GM18870 (cell line): ENCODE data around the gene ATP8A1.

Experiments used
- ATAC-seq: cut with Tn5 transposase; IDR thresholded peaks from one replicate; pipeline ENCODE4 v1.9.1; 2021; ENCODE audit warnings: moderate library complexity; ENCODE audit not compliant: unreplicated experiment

The ATP8A1 gene

GRCh38 chr4:42425146-42426065 lies 231.5 kb downstream of the ATP8A1 start:
- ATAC-seq, result no peak

DNA sequence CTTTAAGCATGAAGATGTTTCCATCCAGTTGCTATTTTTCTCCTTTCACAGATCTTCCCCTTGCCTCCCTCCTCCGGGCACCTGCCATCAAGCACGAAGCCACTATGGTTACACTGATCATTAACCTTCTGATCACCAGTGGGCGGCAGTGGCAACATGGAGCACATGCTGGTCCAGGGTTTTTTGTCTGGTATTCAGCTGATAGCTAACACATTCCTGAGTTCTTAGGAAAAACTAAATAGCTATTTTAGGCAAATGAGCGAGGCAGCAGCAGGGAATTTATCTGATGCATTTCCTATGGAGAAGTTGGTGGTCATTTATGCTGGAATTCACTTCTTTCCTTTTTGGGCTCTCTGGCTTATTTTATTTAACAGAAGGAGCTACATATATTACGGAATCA lies 236.8 kb downstream of the ATP8A1 start:
- no peak for ATAC-seq

DNA sequence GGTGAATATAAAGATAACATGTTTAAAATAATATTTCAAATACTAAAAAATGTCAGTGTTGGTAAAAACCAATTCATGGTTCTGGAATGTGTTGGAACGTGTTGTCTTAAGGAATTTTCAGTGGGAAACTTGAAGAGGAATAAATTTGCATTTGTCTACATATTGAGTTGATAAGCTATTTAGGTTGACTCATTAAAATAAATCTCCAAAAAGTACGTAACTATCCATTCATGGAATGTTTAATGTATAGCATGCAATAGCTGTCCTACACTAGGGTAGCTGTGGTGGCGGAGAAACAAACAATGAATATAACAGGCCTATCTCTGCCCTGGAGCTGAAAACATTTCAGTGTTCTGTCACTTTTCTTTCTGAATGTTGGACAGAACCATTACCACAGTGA lies 239.4 kb downstream of the ATP8A1 start:
- ATAC-seq, result no peak

GRCh38 chr4:42416017-42416416 lies 240.9 kb downstream of the ATP8A1 start:
- no peak for ATAC-seq

GRCh38 chr4:42415281-42415680 lies 241.6 kb downstream of the ATP8A1 start:
- ATAC-seq, result no peak

- ATAC-seq, result no peak
Measured at GRCh38 chr4:42412251-42412650, 244.7 kb downstream of the ATP8A1 start.

- ATAC-seq, result no peak
Measured at GRCh38 chr4:42411803-42412202, 245.1 kb downstream of the ATP8A1 start.

DNA sequence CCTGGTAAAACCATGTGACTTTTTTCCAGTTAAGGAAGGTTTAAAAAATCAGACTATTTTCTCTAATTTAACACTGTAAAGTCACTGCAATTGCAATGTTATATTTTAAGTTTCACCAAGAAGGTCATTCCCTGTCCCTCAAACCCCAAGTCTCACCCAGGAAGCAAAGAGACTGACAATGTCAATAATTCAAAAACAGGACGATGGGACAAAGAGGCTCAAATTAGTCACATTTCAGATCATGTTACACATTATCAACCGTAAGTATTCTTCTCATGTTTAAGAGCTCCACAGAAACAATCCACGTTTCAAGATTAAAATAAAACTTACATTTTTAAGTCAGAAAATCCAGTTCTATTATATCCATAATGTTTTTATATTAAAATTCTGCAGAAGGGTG lies 246.5 kb downstream of the ATP8A1 start:
- no peak for ATAC-seq

GRCh38 chr4:42404001-42404400 lies 252.9 kb downstream of the ATP8A1 start:
- no peak for ATAC-seq

GRCh38 chr4:42401171-42401570 lies 255.7 kb downstream of the ATP8A1 start:
- ATAC-seq, result no peak

DNA sequence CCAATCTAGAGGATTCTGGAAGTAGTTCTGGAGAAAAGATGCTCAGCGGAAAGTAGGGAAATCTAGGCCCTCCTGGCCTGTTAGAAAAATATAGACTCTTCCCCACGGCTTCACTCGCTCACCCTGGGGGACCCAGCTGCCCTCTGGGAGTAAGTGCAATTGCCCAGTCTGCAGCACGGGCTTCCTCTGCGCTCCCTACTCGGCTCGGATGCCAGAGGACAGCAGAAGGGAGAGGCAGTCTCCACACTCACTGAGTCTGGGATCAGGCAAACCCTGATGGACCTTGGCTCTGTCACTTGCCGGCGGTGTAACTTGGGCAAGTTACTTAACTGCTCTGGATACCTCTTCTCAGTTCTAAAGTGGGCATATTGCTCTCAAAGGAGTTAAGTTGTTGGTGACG lies 257.5 kb downstream of the ATP8A1 start:
- ATAC-seq, result no peak

DNA sequence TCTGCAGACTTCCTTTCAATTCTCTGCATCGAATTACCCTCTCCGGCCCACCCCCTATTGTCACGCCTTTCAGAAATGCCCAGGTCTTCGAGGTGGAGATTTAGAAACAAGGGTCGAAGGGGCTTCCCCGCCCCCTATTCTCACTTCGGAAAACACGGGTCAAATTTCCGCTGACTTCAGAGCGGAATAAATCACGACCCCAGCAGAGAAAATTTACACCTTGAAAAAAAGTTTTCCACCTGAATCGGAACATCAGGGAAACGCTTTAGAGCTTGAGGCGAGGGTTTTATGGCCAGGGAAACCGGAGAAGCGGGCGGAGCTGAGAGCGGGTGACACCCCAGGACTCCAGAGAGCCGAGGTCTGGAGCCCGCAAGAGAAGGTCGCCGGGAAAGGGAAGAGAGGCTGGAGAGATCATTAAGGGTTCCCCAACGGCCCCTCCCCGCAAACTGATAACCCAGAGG lies 258.0 kb downstream of the ATP8A1 start:
- ATAC-seq, result no peak

DNA sequence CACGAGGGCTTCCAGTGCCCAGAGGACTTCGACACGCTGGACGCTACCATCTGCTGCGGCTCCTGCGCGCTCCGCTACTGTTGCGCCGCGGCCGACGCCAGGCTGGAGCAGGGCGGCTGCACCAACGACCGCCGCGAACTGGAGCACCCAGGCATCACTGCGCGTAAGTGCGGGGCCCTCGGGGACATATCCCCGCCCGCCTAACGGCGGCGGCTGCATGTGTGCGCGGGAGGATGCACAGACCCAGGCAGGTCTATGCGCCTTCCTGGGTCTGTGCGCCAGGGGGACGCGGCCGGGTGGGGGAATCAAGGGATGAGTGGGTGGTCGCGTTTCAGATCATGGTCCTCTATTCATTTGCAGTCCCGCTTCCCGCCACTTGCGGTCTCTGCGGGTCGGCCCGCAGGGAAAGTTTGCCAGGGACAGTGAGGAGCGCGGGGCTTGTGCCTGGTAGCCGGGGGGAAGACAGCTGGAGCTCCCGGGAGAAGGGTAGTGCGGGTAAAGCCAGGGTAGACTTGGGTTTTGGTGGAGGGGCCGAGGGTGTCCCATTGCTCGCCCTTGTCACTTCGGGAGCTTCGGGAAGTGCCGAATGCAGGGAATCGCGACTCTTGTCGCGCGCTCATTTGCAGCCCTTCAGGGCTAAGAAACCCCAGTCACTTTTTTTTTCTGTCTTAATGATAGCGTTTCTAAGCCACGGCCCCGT lies 258.6 kb downstream of the ATP8A1 start:
- ATAC-seq, result no peak

DNA sequence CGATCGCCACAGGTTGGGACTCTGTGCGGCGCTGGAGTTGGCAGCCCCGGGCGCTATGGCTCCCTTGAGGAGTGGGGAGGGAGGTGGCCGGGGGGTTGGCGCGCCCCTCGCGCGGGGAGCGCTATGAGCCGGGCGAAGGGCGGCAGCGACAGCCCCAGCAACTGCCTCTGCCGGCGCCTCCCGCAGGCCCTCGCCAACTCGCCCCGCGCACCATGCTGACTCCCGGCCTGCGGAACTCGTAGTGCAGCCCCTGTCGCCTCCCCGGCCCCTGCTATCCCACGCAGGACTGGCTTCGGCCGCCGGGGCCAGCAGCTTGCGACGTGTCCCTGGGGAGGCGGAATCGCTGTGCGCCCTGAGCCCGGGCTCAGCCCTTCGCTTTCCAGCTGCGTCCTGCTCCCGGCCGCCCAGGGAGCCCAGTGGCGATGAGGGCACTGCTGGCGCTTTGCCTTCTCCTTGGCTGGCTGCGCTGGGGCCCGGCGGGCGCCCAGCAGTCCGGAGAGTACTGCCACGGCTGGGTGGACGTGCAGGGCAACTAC lies 259.2 kb downstream of the ATP8A1 start:
- ATAC-seq, result no peak

GRCh38 chr4:42396752-42397634 lies 259.9 kb downstream of the ATP8A1 start, which contains the start of gene SHISA3:
SHISA3 (plus strand) TSS chr4:42397488; CDS start chr4:42398057, 569 bp downstream.
- ATAC-seq, result no peak

GRCh38 chr4:42396361-42396751 lies 260.5 kb downstream of the ATP8A1 start:
- ATAC-seq, result no peak

- no peak for ATAC-seq
Measured at GRCh38 chr4:42395595-42395994, 261.3 kb downstream of the ATP8A1 start.

DNA sequence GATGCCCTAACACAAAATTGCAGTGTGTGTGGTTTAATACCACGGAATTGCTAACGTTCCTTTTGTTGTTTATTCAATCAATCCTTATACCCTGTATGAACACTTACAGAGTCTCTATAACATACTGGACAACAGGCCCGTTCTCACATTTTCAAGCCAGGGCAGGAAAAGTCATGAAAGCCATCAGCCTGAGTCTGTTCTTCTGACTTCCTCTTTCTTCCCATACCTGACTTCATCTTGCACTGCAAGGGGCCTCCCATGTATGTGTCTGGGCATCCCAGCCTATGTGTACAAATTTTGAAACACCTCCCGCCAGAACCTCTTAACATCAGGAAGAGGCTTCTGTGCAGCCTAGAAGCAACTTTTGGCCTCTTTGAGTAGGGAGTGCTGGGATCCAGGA lies 264.5 kb downstream of the ATP8A1 start:
- ATAC-seq, result no peak

DNA sequence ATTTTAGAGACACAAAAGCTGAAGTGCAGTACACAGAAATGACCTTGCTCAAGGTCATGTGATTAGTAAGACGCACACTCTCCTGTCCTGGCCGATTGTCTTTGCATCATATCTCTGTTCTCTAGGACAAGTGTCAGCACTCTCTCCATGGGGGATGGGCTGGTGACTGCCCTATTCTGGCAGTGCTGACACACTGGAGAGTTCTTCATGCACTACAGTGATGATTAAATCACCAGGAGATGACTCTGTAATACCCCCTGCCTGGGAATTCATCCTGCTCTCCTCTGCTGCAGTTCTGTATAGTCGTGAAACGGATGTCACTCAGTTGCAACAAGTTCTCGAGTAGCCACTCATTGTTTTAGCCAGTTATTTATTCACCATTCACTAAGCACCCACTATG lies 264.9 kb downstream of the ATP8A1 start:
- ATAC-seq, result no peak

DNA sequence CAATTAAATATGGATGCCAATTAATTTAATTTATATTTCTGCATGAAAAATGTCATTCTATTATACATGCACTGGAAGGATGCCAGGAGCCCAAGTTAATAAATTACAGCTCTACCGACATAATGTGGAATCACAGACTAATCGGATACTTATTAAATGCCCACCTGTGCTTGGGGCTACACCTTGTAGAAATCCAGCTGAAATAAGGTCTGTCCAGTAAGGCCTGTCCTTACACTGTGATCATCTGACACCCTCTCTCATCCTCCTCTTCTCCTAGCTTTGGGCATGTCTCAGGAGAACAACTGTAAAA lies 265.6 kb downstream of the ATP8A1 start:
- no peak for ATAC-seq
